ENCODE results near the gene ELMOD3. TPM values are rescaled to one million over a fixed set of nuclear protein-coding genes. Genes with fewer than 3 reads are reported as not detected.

ELMOD3 gene
- total and polyA plus RNA-seq, 9 of the 15 experiments (the other 6 are each of a cell fraction or from before 2014, with no cell fraction given): 2.7 to 18.7 (median 11.6) TPM

DNA sequence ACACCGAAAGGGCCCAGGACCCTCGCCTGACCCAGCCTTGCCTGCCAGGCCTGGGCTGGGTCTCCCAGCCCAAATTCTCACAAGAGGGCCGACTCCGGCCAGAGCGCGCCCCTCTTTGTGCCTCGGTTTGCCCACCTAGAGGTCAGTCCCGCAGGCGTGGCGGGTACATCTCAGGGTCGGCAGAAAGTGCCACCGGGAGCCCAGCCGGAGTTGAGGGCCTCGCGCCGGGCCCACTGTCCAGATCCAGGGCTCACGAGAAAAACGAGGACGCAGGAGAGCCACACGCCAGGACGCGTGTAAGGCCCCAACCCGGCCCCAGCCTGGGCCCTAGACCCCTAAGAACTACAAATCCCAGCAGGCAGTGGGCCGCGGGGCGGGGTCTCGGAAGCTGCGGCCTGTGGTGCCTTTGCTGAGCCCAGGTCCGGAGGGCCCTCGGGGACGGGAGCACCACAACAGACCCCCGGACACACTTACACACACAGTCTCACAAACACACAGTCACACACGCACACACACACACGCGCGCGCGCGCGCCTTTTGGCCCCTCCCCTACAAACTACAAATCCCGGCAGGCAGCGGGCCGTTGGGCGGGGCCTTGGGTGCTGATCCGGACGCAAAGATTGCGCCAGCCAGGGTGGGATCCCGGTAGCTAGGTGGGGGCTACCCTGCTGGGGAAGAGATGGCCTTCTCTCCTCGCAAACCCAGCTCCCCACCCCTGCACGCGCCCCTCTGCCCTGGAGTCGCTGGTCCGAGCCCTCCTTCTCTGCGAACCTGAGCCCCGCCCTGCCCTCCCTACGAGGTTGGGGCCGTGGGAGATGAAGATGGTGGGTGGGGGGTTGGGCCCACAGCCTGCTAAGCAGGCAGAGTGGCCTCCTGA, 63.8 kb downstream of the ELMOD3 start, which contains the start of gene SH2D6 (continued):
- TF ChIP-seq, protein P1, sequence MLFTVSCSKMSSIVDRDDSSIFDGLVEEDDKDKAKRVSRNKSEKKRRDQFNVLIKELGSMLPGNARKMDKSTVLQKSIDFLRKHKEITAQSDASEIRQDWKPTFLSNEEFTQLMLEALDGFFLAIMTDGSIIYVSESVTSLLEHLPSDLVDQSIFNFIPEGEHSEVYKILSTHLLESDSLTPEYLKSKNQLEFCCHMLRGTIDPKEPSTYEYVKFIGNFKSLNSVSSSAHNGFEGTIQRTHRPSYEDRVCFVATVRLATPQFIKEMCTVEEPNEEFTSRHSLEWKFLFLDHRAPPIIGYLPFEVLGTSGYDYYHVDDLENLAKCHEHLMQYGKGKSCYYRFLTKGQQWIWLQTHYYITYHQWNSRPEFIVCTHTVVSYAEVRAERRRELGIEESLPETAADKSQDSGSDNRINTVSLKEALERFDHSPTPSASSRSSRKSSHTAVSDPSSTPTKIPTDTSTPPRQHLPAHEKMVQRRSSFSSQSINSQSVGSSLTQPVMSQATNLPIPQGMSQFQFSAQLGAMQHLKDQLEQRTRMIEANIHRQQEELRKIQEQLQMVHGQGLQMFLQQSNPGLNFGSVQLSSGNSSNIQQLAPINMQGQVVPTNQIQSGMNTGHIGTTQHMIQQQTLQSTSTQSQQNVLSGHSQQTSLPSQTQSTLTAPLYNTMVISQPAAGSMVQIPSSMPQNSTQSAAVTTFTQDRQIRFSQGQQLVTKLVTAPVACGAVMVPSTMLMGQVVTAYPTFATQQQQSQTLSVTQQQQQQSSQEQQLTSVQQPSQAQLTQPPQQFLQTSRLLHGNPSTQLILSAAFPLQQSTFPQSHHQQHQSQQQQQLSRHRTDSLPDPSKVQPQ (CRISPR knock-in tag; IDR thresholded peaks at IDR 0.05; ENCODE audit: borderline replicate concordance): no peak
- TF ChIP-seq OTX1 (CRISPR knock-in tag; IDR thresholded peaks at IDR 0.05): peak; percentile 80; the same call in 1 of the 2 replicates
- no peak for TF ChIP-seq MCM3 (IDR thresholded peaks at IDR 0.05)
- no peak for TF ChIP-seq ZFP1 (CRISPR knock-in tag; IDR thresholded peaks at IDR 0.05)
- no peak for TF ChIP-seq ZNF778 (CRISPR knock-in tag; IDR thresholded peaks at IDR 0.05)
- TF ChIP-seq, protein P2, sequence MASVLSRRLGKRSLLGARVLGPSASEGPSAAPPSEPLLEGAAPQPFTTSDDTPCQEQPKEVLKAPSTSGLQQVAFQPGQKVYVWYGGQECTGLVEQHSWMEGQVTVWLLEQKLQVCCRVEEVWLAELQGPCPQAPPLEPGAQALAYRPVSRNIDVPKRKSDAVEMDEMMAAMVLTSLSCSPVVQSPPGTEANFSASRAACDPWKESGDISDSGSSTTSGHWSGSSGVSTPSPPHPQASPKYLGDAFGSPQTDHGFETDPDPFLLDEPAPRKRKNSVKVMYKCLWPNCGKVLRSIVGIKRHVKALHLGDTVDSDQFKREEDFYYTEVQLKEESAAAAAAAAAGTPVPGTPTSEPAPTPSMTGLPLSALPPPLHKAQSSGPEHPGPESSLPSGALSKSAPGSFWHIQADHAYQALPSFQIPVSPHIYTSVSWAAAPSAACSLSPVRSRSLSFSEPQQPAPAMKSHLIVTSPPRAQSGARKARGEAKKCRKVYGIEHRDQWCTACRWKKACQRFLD (CRISPR knock-in tag; IDR thresholded peaks at IDR 0.05): peak; percentile 91
- TF ChIP-seq, protein P3, sequence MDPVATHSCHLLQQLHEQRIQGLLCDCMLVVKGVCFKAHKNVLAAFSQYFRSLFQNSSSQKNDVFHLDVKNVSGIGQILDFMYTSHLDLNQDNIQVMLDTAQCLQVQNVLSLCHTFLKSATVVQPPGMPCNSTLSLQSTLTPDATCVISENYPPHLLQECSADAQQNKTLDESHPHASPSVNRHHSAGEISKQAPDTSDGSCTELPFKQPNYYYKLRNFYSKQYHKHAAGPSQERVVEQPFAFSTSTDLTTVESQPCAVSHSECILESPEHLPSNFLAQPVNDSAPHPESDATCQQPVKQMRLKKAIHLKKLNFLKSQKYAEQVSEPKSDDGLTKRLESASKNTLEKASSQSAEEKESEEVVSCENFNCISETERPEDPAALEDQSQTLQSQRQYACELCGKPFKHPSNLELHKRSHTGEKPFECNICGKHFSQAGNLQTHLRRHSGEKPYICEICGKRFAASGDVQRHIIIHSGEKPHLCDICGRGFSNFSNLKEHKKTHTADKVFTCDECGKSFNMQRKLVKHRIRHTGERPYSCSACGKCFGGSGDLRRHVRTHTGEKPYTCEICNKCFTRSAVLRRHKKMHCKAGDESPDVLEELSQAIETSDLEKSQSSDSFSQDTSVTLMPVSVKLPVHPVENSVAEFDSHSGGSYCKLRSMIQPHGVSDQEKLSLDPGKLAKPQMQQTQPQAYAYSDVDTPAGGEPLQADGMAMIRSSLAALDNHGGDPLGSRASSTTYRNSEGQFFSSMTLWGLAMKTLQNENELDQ (CRISPR knock-in tag; IDR thresholded peaks at IDR 0.05; ENCODE audit: borderline replicate concordance): no peak
- peak; percentile 90 for TF ChIP-seq RBFOX2 (IDR thresholded peaks at IDR 0.05; ENCODE audit: low read depth, low read length)
- TF ChIP-seq RUNX1 (IDR thresholded peaks at IDR 0.05; ENCODE audit: low read depth): no peak
- 0 out of 2 replicates have a peak, but pooled peaks have one; percentile 54 for TF ChIP-seq DIDO1 (tag; IDR thresholded peaks at IDR 0.05; ENCODE audit: low read depth)
- TF ChIP-seq ZBED1 (IDR thresholded peaks at IDR 0.05): no peak
- TF ChIP-seq NCOA4 (IDR thresholded peaks at IDR 0.05; ENCODE audit: partially characterized antibody): no peak
- TF ChIP-seq HMGN3 (IDR thresholded peaks at IDR 0.05; ENCODE audit: borderline replicate concordance, extremely low read depth, insufficient read length, low read depth, low read length): peak; percentile 92
- TF ChIP-seq TFAM (CRISPR knock-in tag; conservative IDR thresholded peaks at IDR 0.05): no peak
- TF ChIP-seq, protein P4, sequence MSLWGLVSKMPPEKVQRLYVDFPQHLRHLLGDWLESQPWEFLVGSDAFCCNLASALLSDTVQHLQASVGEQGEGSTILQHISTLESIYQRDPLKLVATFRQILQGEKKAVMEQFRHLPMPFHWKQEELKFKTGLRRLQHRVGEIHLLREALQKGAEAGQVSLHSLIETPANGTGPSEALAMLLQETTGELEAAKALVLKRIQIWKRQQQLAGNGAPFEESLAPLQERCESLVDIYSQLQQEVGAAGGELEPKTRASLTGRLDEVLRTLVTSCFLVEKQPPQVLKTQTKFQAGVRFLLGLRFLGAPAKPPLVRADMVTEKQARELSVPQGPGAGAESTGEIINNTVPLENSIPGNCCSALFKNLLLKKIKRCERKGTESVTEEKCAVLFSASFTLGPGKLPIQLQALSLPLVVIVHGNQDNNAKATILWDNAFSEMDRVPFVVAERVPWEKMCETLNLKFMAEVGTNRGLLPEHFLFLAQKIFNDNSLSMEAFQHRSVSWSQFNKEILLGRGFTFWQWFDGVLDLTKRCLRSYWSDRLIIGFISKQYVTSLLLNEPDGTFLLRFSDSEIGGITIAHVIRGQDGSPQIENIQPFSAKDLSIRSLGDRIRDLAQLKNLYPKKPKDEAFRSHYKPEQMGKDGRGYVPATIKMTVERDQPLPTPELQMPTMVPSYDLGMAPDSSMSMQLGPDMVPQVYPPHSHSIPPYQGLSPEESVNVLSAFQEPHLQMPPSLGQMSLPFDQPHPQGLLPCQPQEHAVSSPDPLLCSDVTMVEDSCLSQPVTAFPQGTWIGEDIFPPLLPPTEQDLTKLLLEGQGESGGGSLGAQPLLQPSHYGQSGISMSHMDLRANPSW (CRISPR knock-in tag; IDR thresholded peaks at IDR 0.05): no peak
- TF ChIP-seq, protein P5, sequence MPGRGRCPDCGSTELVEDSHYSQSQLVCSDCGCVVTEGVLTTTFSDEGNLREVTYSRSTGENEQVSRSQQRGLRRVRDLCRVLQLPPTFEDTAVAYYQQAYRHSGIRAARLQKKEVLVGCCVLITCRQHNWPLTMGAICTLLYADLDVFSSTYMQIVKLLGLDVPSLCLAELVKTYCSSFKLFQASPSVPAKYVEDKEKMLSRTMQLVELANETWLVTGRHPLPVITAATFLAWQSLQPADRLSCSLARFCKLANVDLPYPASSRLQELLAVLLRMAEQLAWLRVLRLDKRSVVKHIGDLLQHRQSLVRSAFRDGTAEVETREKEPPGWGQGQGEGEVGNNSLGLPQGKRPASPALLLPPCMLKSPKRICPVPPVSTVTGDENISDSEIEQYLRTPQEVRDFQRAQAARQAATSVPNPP (IDR thresholded peaks at IDR 0.05; ENCODE audit: borderline replicate concordance, insufficient read depth, insufficient read length): no peak

Measured in K562 (cell line).